Spleen (tissue), 11 donors: Measurements from ENCODE around the gene LAMA5. TPM values are rescaled to one million over a fixed set of nuclear protein-coding genes. Genes with fewer than 3 reads are reported as not detected.
A peak's percentile ranks its signal among the peaks of the same experiment; 100 is the strongest.
"Not testable (repeated sequence)": the region's sequence is repeated elsewhere in the genome, so short reads cannot be mapped to it uniquely, and the experiment has no call there.

Experiments
- DNase-seq: peaks from one replicate; pipeline ENCODE4 v3.0.0-alpha.2; 2020
- H3K27ac ChIP-seq, 8 donors: fragments of 200-600 bp; sonication (generic) in 7 of 8; 1 replicate in 4 of 8; 2 replicates in 4 of 8; pipeline versions ENCODE4 v1.5.0 to v1.8.0; 2016 to 2021; ENCODE audit warnings: inconsistent platforms in 4 of 8, mild to moderate bottlenecking in 4 of 8, moderate library complexity in 1 of 8
- H3K27me3 ChIP-seq, 7 donors: fragments of 200-600 bp; sonication (generic) in 6 of 7; replicated peaks in 1 of 7; 1 replicate in 4 of 7; 2 replicates in 3 of 7; pipeline versions ENCODE4 v1.5.0 to v1.8.0; 2016 to 2021; ENCODE audit warnings: inconsistent platforms in 3 of 7, mild to moderate bottlenecking in 1 of 7
- H3K36me3 ChIP-seq, 6 donors: fragments of 200-600 bp; sonication (generic) in 5 of 6; 1 replicate in 4 of 6; 2 replicates in 2 of 6; pipeline versions ENCODE4 v1.5.0 to v1.8.0; 2016 to 2021; ENCODE audit warnings: inconsistent platforms in 2 of 6
- H3K4me1 ChIP-seq, 6 donors: fragments of 200-600 bp; sonication (generic) in 5 of 6; 1 replicate in 3 of 6; 2 replicates in 3 of 6; pipeline versions ENCODE4 v1.5.0 to v1.8.0; 2016 to 2021; ENCODE audit warnings: inconsistent platforms in 3 of 6
- H3K4me3 ChIP-seq, 8 donors: fragments of 200-600 bp; sonication (generic) in 7 of 8; 1 replicate in 4 of 8; 2 replicates in 4 of 8; pipeline versions ENCODE4 v1.5.0 to v1.8.0; 2016 to 2021; ENCODE audit warnings: inconsistent platforms in 4 of 8, mild to moderate bottlenecking in 4 of 8, moderate library complexity in 2 of 8
- H3K9me3 ChIP-seq, 8 donors: fragments of 200-600 bp; sonication (generic) in 7 of 8; 1 replicate in 4 of 8; 2 replicates in 4 of 8; pipeline versions ENCODE4 v1.5.0 to v1.8.0; 2016 to 2021; ENCODE audit warnings: inconsistent platforms in 4 of 8
- CTCF ChIP-seq, 11 experiments: fragments of 200-600 bp in 7 of 11; fragments of 450-650 bp in 4 of 11; sonication (generic) in 4 of 11; IDR thresholded peaks in 8 of 11; conservative IDR thresholded peaks in 3 of 11; 1 replicate in 7 of 11; 2 replicates in 4 of 11; pipeline versions ENCODE4 v1.4.0 to v1.8.0; 2016 to 2021; ENCODE audit warnings: antibody characterized with exemption in 11 of 11, inconsistent platforms in 4 of 11, mild to moderate bottlenecking in 1 of 11
- POLR2A ChIP-seq, 3 donors: fragments of 450-650 bp; IDR thresholded peaks; one replicate each; pipeline ENCODE4 v1.5.1; 2017; ENCODE audit warnings: antibody characterized with exemption in 3 of 3, mild to moderate bottlenecking in 1 of 3
- POLR2AphosphoS5 ChIP-seq, 3 donors: sonication (generic); formaldehyde crosslinking; IDR thresholded peaks; one replicate each; pipeline ENCODE4 v1.5.1; 2017; ENCODE audit warnings: antibody characterized with exemption in 3 of 3
- WGBS, 5 donors: extraction: QIAGEN DNeasy Blood & Tissue Kit in 3 of 5; methylation state at CpG; one replicate each; pipeline versions ENCODE4 v1.1.5 to v1.1.7; 2013 to 2018; 5-methylcytosine and 5-hydroxymethylcytosine counted together
- intact Hi-C: fragments of 100-400 bp; cut with DNase I; formaldehyde crosslinking; loops from one replicate; pipeline ENCODE4 v1.15.0; 2023; ENCODE audit warnings: low total_unique reads
- polyA plus RNA-seq, 3 donors: library from polyadenylated mRNA; stranded (reverse); fragments of 200-250 nt; gene quantifications; one replicate each; pipeline ENCODE4 v1.2.1, GENCODE V29; 2013
- total RNA-seq, 7 donors: library from RNA; depleted of rRNA in 3 of 7; stranded (reverse); fragments of >200 nt in 3 of 7; fragmentation: NEBNext Ultra II Directional in 4 of 7; extraction: Animal tissue kit (Norgen Biotek cat#: 25700) in 4 of 7; gene quantifications; one replicate each; pipeline versions ENCODE4 v1.1.0 to v1.2.1, GENCODE V29; 2016 to 2021
- donor health status: healthy with polysubstance abuse.
- donor health status: DM: no; HTN: no; CAD: no; lungs with moderate emphysema.
- donor health status: DM: no; HTN: no; CAD: no.
- donor health status: Bipolar disorder and iron deficiency.
- donor health status: healthy.
- donor health status: DM: no; HTN: no; CAD: no.
- donor health status: DM: yes; HTN: yes; CAD: no.

LAMA5 gene
- total and polyA plus RNA-seq, 10 donors, result 46.5 to 266 (median 115) TPM

GRCh38 chr20:62377064-62377461 is 10.0 kb upstream of the LAMA5 start:
- Histone ChIP-seq H3K4me1 (peaks cover 0 to 63% (median 20%) of the 10 kb centered on the region in 6 donors), H3K9me3 (no peaks in the 10 kb centered on the region), H3K27ac (peak overlapping the region in 4 of 8 donors; percentile 49 to 72 (median 54)), H3K27me3 (peaks cover 0 to 7% (median 0%) of the 10 kb centered on the region in 7 donors), H3K4me3 (no peak overlapping the region), H3K36me3 (peaks cover 0 to 2% (median 0%) of the 10 kb centered on the region in 6 donors)
- WGBS, 5 donors, result 89 to 95% (median 91%) methylated on average over 16 to 17 of the region's 17 CpGs
- TF ChIP-seq POLR2A (IDR thresholded peaks at IDR 0.05) (no peak), POLR2AphosphoS5 (IDR thresholded peaks at IDR 0.05) (no peak), CTCF (IDR thresholded peaks at IDR 0.05 in 8 of 11, conservative IDR thresholded peaks at IDR 0.05 in 3 of 11) (no peak)
- intact Hi-C loops, result no loop called here
- no peak for DNase-seq

- Histone ChIP-seq H3K4me1 (peaks cover 0 to 58% (median 18%) of the 10 kb centered on the region in 6 donors), H3K9me3 (no peaks in the 10 kb centered on the region), H3K36me3 (no peaks in the 10 kb centered on the region), H3K27me3 (peaks cover 0 to 13% (median 0%) of the 10 kb centered on the region in 7 donors), H3K27ac (peak overlapping the region in 6 of 8 donors; percentile 39 to 72 (median 50)), H3K4me3 (no peak overlapping the region)
- intact Hi-C loops, result no loop called here
- peak in 2 of 3 donors; percentile 53 to 71 for TF ChIP-seq POLR2AphosphoS5 (IDR thresholded peaks at IDR 0.05)
- peak in 9 of 11 experiments; percentile 24 to 66 (median 53) for TF ChIP-seq CTCF (IDR thresholded peaks at IDR 0.05 in 8 of 11, conservative IDR thresholded peaks at IDR 0.05 in 3 of 11)
- TF ChIP-seq POLR2A (IDR thresholded peaks at IDR 0.05), result no peak
- no peak for DNase-seq
- 59 to 80% (median 71%) methylated on average over 19 to 26 of the region's 26 CpGs for WGBS, 5 donors
These were observed 9.3 kb upstream of the LAMA5 start for GRCh38 chr20:62376112-62377063.

- no peaks in the 10 kb centered on the region for H3K36me3 ChIP-seq
- H3K27ac ChIP-seq, result peak overlapping the region in 1 of 8 donors; percentile 24
- no peaks in the 10 kb centered on the region for H3K9me3 ChIP-seq
- H3K4me1 ChIP-seq, result peaks cover 0 to 48% (median 13%) of the 10 kb centered on the region in 6 donors
- no peak overlapping the region for H3K4me3 ChIP-seq
- 61 to 68% (median 62%) methylated on average over 10 to 24 of the region's 24 CpGs for WGBS, 5 donors
- intact Hi-C loops, result no loop called here
- DNase-seq, result no peak
- peaks cover 0 to 32% (median 0%) of the 10 kb centered on the region in 7 donors for H3K27me3 ChIP-seq
- no peak for TF ChIP-seq POLR2AphosphoS5 (IDR thresholded peaks at IDR 0.05)
- no peak for TF ChIP-seq CTCF (IDR thresholded peaks at IDR 0.05 in 8 of 11, conservative IDR thresholded peaks at IDR 0.05 in 3 of 11)
- TF ChIP-seq POLR2A (IDR thresholded peaks at IDR 0.05), result no peak
These were observed 7.4 kb upstream of the LAMA5 start for GRCh38 chr20:62374331-62375152.

- DNase-seq, intact Hi-C loops, H3K36me3 ChIP-seq, H3K4me3 ChIP-seq, H3K9me3 ChIP-seq, H3K27ac ChIP-seq: not testable (repeated sequence)
- WGBS, 5 donors, result 86 to 92% (median 87%) methylated on average over 25 to 29 of the region's 40 CpGs
- Histone ChIP-seq H3K4me1 (peaks cover 0 to 48% (median 22%) of the 10 kb centered on the region in 6 donors), H3K27me3 (peaks cover 0 to 40% (median 6%) of the 10 kb centered on the region in 7 donors)
These were observed 6.6 kb upstream of the LAMA5 start for GRCh38 chr20:62373631-62374179.
